GM23338 (cell line): ENCODE data around the gene ARHGAP32. TPM values are rescaled to one million over a fixed set of nuclear protein-coding genes. Genes with fewer than 3 reads are reported as not detected.

ENCODE experiments used
- ATAC-seq: fragments of 200-7000 bp; cut with Tn5 transposase; 3 replicates; pipeline ENCODE4 v1.9.1; 2020
- DNase-seq: peaks from one replicate; pipeline ENCODE4 v3.0.0-alpha.2; 2015; ENCODE audit warnings: low spot score
- H2AFZ ChIP-seq: fragments of 200-600 bp; sonication (generic); 2 replicates; pipeline ENCODE4 v1.8.0; 2016; ENCODE audit warnings: antibody characterized with exemption, mild to moderate bottlenecking, moderate library complexity
- H3F3A ChIP-seq: fragments of 200-600 bp; sonication (generic); replicated peaks from 2 replicates; pipeline ENCODE4 v1.8.0; 2017; ENCODE audit warnings: antibody characterized with exemption, mixed run types, low read depth
- H3K27ac ChIP-seq: fragments of 200-600 bp; sonication (generic); 2 replicates; pipeline ENCODE4 v1.6.1; 2016; ENCODE audit warnings: low read depth
- H3K27me3 ChIP-seq: fragments of 200-600 bp; sonication (generic); 2 replicates; pipeline ENCODE4 v1.8.0; 2016; ENCODE audit warnings: mild to moderate bottlenecking, mixed run types, moderate library complexity; ENCODE audit not compliant: insufficient read depth
- H3K36me3 ChIP-seq: fragments of 200-600 bp; sonication (generic); 2 replicates; pipeline ENCODE4 v1.8.0; 2016; ENCODE audit warnings: mild to moderate bottlenecking; ENCODE audit not compliant: insufficient read depth
- H3K4me1 ChIP-seq: fragments of 200-600 bp; sonication (generic); 2 replicates; pipeline ENCODE4 v1.8.0; 2016; ENCODE audit warnings: mild to moderate bottlenecking, moderate library complexity; ENCODE audit not compliant: insufficient read depth
- H3K4me2 ChIP-seq: fragments of 200-600 bp; sonication (generic); 2 replicates; pipeline ENCODE4 v1.7.1; 2017; ENCODE audit warnings: mixed run types
- H3K4me3 ChIP-seq: fragments of 200-600 bp; sonication (generic); 2 replicates; pipeline ENCODE4 v1.6.1; 2016; ENCODE audit warnings: mixed run types
- H3K79me2 ChIP-seq: fragments of 200-600 bp; sonication (generic); replicated peaks from 2 replicates; pipeline ENCODE4 v1.8.0; 2017; ENCODE audit warnings: mild to moderate bottlenecking; ENCODE audit not compliant: insufficient read depth
- H3K9me2 ChIP-seq: fragments of 200-600 bp; sonication (generic); 2 replicates; pipeline ENCODE4 v1.8.0; 2017; ENCODE audit not compliant: insufficient read depth
- H4K20me1 ChIP-seq: fragments of 200-600 bp; sonication (generic); replicated peaks from 2 replicates; pipeline ENCODE4 v1.8.0; 2017; ENCODE audit warnings: mild to moderate bottlenecking; ENCODE audit not compliant: insufficient read depth
- H3K27ac Mint-ChIP-seq: 2 replicates; pipeline ENCODE4 v1.8.0; 2020; ENCODE audit warnings: inconsistent platforms, mild to moderate bottlenecking, moderate library complexity, mixed read lengths
- H3K27me3 Mint-ChIP-seq: 3 replicates; pipeline ENCODE4 v1.8.0; 2022; ENCODE audit warnings: low read depth, mild to moderate bottlenecking, moderate library complexity, mixed read lengths, inconsistent platforms; ENCODE audit not compliant: insufficient read depth, poor library complexity
- H3K36me3 Mint-ChIP-seq: 3 replicates; pipeline ENCODE4 v1.8.0; 2021; ENCODE audit warnings: low read depth, mild to moderate bottlenecking, inconsistent platforms, moderate library complexity, mixed read lengths
- H3K4me1 Mint-ChIP-seq: 3 replicates; pipeline ENCODE4 v1.8.0; 2020; ENCODE audit warnings: mild to moderate bottlenecking, inconsistent platforms, mixed read lengths
- H3K4me3 Mint-ChIP-seq: 3 replicates; pipeline ENCODE4 v1.8.0; 2021; ENCODE audit warnings: moderate library complexity, mild to moderate bottlenecking, inconsistent platforms, mixed read lengths
- H3K9me3 Mint-ChIP-seq: 3 replicates; pipeline ENCODE4 v1.8.0; 2020; ENCODE audit warnings: moderate library complexity, mild to moderate bottlenecking, inconsistent platforms, mixed read lengths
- CREB1 ChIP-seq: fragments of 250-450 bp; sonication (Bioruptor Pico); IDR thresholded peaks from 2 replicates; pipeline ENCODE4 v1.5.0; 2020; ENCODE audit warnings: low read depth, mild to moderate bottlenecking, moderate library complexity
- EZH2 ChIP-seq: fragments of 200-600 bp; sonication (generic); IDR thresholded peaks from one replicate; pipeline ENCODE4 v1.8.0; 2017; ENCODE audit warnings: antibody characterized with exemption, mild to moderate bottlenecking, low read depth; ENCODE audit not compliant: unreplicated experiment
- EZH2phosphoT487 ChIP-seq: fragments of 200-600 bp; sonication (generic); IDR thresholded peaks from one replicate; pipeline ENCODE4 v1.8.1; 2018; ENCODE audit warnings: antibody characterized with exemption; ENCODE audit not compliant: unreplicated experiment
- JUNB ChIP-seq: IDR thresholded peaks from one replicate; pipeline ENCODE4 v1.6.1; 2016; ENCODE audit warnings: antibody characterized with exemption; ENCODE audit not compliant: unreplicated experiment
- STAT1 ChIP-seq: IDR thresholded peaks from one replicate; pipeline ENCODE4 v1.6.1; 2016; ENCODE audit warnings: antibody characterized with exemption; ENCODE audit not compliant: unreplicated experiment
- polyA plus RNA-seq: library from polyadenylated mRNA; unstranded; fragments of >200 nt; fragmentation: Nextera tagmentation; extraction: Ambion mirVana; gene quantifications from 2 replicates; pipeline ENCODE4 v1.2.1, GENCODE V29; 2016
- total RNA-seq: library from RNA; depleted of rRNA; stranded (reverse); fragments of >200 nt; shearing (Covaris generic); gene quantifications from 2 replicates; pipeline ENCODE4 v1.2.3, GENCODE V29; 2014
- TF ChIP-seq, protein P1 (sequence below): IDR thresholded peaks from 2 replicates; pipeline ENCODE4 v1.6.1; 2016; ENCODE audit warnings: antibody characterized with exemption
- TF ChIP-seq, protein P2 (sequence below): fragments of 250-450 bp; sonication (Bioruptor Pico); IDR thresholded peaks from 2 replicates; pipeline ENCODE4 v1.5.0; 2020; ENCODE audit warnings: mild to moderate bottlenecking, moderate library complexity
- TF ChIP-seq, protein P3 (sequence below), 2 experiments: fragments of 200-600 bp in 1 of 2; sonication (generic) in 1 of 2; conservative IDR thresholded peaks; 2 replicates each; pipeline versions ENCODE4 v1.5.1 to v1.6.1; 2016 to 2017; ENCODE audit warnings: antibody characterized with exemption in 2 of 2, low read depth in 2 of 2, mild to moderate bottlenecking in 2 of 2, moderate library complexity in 1 of 2

The ARHGAP32 gene
- total and polyA plus RNA-seq, 2 experiments from 2014 or later = 3.9 to 17.2 TPM

DNA sequence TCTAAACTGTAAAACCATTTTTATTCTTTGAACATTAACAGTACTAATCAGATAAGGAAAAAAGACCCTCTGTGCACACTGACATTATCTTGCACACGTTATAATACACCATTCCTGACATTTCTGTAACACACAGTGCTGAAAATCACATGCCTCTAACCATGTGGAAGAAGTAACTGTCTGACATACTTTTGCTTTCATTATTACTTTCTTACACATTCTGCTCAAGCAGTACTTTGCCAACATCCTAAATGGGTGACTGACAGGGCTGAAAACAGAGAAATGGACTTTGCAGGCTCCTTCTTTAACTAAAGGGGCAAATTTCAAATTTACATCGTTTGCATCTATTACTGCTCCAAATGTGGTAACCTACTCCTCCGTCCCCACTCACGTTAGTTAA is 226.6 kb downstream of the ARHGAP32 start (continued):
- TF ChIP-seq, protein P1, sequence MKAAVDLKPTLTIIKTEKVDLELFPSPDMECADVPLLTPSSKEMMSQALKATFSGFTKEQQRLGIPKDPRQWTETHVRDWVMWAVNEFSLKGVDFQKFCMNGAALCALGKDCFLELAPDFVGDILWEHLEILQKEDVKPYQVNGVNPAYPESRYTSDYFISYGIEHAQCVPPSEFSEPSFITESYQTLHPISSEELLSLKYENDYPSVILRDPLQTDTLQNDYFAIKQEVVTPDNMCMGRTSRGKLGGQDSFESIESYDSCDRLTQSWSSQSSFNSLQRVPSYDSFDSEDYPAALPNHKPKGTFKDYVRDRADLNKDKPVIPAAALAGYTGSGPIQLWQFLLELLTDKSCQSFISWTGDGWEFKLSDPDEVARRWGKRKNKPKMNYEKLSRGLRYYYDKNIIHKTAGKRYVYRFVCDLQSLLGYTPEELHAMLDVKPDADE = no peak
- TF ChIP-seq EZH2phosphoT487 = no peak
- TF ChIP-seq STAT1 = no peak

DNA sequence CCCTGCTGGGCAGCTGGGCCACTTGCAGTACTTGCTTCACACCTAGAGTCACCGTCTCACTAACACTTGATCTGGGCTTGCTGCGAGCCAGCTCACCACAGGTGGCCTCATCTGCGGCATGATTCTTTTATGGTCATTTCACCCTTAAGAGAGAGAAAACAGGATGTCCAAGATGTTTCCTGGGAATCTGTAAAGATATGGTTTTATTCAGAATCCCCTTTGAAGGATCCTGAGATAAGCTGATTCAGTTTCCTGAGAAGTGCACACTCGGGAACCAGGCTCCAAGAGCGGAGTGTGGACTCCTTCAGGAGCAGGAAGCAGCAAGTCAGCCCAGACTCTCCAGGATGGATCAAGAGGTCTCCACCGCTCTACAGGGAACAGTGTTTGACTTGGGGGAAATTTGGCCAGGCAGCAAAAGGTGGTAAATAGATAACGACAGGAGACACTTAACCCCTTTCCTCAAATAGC is 227.6 kb downstream of the ARHGAP32 start:
- no peak overlapping the region for H3K27ac ChIP-seq
- Mint-ChIP-seq H3K9me3 (no peaks in the 10 kb centered on the region), H3K4me3 (no peak overlapping the region), H3K27me3 (no peaks in the 10 kb centered on the region), H3K36me3 (peaks cover under 1% of the 10 kb centered on the region; the same call in 1 of the 3 replicates), H3K4me1 (peaks cover 9% of the 10 kb centered on the region; the same call in 2 of the 3 replicates), H3K27ac (no peak overlapping the region)
- no peaks in the 10 kb centered on the region for H3K4me1 ChIP-seq
- H4K20me1 ChIP-seq = peaks cover 8% of the 10 kb centered on the region; the same call in 1 of the 2 replicates
- no peaks in the 10 kb centered on the region for H3K36me3 ChIP-seq
- TF ChIP-seq, protein P2, sequence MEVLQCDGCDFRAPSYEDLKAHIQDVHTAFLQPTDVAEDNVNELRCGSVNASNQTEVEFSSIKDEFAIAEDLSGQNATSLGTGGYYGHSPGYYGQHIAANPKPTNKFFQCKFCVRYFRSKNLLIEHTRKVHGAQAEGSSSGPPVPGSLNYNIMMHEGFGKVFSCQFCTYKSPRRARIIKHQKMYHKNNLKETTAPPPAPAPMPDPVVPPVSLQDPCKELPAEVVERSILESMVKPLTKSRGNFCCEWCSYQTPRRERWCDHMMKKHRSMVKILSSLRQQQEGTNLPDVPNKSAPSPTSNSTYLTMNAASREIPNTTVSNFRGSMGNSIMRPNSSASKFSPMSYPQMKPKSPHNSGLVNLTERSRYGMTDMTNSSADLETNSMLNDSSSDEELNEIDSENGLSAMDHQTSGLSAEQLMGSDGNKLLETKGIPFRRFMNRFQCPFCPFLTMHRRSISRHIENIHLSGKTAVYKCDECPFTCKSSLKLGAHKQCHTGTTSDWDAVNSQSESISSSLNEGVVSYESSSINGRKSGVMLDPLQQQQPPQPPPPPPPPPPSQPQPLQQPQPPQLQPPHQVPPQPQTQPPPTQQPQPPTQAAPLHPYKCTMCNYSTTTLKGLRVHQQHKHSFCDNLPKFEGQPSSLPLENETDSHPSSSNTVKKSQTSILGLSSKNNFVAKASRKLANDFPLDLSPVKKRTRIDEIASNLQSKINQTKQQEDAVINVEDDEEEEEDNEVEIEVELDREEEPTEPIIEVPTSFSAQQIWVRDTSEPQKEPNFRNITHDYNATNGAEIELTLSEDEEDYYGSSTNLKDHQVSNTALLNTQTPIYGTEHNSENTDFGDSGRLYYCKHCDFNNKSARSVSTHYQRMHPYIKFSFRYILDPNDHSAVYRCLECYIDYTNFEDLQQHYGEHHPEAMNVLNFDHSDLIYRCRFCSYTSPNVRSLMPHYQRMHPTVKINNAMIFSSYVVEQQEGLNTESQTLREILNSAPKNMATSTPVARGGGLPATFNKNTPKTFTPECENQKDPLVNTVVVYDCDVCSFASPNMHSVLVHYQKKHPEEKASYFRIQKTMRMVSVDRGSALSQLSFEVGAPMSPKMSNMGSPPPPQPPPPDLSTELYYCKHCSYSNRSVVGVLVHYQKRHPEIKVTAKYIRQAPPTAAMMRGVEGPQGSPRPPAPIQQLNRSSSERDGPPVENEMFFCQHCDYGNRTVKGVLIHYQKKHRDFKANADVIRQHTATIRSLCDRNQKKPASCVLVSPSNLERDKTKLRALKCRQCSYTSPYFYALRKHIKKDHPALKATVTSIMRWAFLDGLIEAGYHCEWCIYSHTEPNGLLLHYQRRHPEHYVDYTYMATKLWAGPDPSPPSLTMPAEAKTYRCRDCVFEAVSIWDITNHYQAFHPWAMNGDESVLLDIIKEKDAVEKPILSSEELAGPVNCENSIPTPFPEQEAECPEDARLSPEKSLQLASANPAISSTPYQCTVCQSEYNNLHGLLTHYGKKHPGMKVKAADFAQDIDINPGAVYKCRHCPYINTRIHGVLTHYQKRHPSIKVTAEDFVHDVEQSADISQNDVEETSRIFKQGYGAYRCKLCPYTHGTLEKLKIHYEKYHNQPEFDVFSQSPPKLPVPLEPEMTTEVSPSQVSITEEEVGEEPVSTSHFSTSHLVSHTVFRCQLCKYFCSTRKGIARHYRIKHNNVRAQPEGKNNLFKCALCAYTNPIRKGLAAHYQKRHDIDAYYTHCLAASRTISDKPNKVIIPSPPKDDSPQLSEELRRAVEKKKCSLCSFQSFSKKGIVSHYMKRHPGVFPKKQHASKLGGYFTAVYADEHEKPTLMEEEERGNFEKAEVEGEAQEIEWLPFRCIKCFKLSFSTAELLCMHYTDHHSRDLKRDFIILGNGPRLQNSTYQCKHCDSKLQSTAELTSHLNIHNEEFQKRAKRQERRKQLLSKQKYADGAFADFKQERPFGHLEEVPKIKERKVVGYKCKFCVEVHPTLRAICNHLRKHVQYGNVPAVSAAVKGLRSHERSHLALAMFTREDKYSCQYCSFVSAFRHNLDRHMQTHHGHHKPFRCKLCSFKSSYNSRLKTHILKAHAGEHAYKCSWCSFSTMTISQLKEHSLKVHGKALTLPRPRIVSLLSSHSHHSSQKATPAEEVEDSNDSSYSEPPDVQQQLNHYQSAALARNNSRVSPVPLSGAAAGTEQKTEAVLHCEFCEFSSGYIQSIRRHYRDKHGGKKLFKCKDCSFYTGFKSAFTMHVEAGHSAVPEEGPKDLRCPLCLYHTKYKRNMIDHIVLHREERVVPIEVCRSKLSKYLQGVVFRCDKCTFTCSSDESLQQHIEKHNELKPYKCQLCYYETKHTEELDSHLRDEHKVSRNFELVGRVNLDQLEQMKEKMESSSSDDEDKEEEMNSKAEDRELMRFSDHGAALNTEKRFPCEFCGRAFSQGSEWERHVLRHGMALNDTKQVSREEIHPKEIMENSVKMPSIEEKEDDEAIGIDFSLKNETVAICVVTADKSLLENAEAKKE (CRISPR knock-in tag) = no peak
- TF ChIP-seq, protein P1 = no peak
- no peak for TF ChIP-seq JUNB
- TF ChIP-seq EZH2phosphoT487 = no peak
- TF ChIP-seq EZH2 = no peak
- no peak for TF ChIP-seq CREB1 (CRISPR knock-in tag)
- TF ChIP-seq, protein P3, sequence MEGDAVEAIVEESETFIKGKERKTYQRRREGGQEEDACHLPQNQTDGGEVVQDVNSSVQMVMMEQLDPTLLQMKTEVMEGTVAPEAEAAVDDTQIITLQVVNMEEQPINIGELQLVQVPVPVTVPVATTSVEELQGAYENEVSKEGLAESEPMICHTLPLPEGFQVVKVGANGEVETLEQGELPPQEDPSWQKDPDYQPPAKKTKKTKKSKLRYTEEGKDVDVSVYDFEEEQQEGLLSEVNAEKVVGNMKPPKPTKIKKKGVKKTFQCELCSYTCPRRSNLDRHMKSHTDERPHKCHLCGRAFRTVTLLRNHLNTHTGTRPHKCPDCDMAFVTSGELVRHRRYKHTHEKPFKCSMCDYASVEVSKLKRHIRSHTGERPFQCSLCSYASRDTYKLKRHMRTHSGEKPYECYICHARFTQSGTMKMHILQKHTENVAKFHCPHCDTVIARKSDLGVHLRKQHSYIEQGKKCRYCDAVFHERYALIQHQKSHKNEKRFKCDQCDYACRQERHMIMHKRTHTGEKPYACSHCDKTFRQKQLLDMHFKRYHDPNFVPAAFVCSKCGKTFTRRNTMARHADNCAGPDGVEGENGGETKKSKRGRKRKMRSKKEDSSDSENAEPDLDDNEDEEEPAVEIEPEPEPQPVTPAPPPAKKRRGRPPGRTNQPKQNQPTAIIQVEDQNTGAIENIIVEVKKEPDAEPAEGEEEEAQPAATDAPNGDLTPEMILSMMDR (conservative IDR thresholded peaks at IDR 0.05; ENCODE audit: low read depth in 2 of 2) = no peak
- H3F3A ChIP-seq = no peaks in the 10 kb centered on the region
- DNase-seq (no peak), ATAC-seq (peak; percentile 49)
- H3K27me3 ChIP-seq = no peaks in the 10 kb centered on the region
- no peak overlapping the region for H3K4me2 ChIP-seq
- no peaks in the 10 kb centered on the region for H3K79me2 ChIP-seq
- H3K9me2 ChIP-seq = no peaks in the 10 kb centered on the region
- no peak overlapping the region for H2AFZ ChIP-seq
- H3K4me3 ChIP-seq = no peak overlapping the region
